KMS-11 (cell line): ENCODE results near the gene HOXD8.

ENCODE experiments used
- H2AFZ ChIP-seq: fragments of 200-600 bp; sonication (generic); 2 replicates; pipeline ENCODE4 v1.6.1; 2016; ENCODE audit warnings: antibody characterized with exemption, mixed run types, low read depth
- H3K27ac ChIP-seq: fragments of 200-600 bp; sonication (generic); 2 replicates; pipeline ENCODE4 v1.6.1; 2016; ENCODE audit warnings: mild to moderate bottlenecking, mixed run types
- H3K27me3 ChIP-seq: fragments of 200-600 bp; sonication (generic); 2 replicates; pipeline ENCODE4 v1.6.1; 2017; ENCODE audit warnings: mild to moderate bottlenecking, low read depth, mixed run types, moderate library complexity; ENCODE audit not compliant: insufficient read depth
- H3K36me3 ChIP-seq: fragments of 200-600 bp; sonication (generic); 2 replicates; pipeline ENCODE4 v1.6.1; 2017; ENCODE audit warnings: mild to moderate bottlenecking, mixed run types; ENCODE audit not compliant: insufficient read depth
- H3K4me1 ChIP-seq: fragments of 200-600 bp; sonication (generic); 2 replicates; pipeline ENCODE4 v1.6.1; 2016; ENCODE audit warnings: mild to moderate bottlenecking, low read depth, mixed run types; ENCODE audit not compliant: poor library complexity, severe bottlenecking
- H3K4me2 ChIP-seq: fragments of 200-600 bp; sonication (generic); 2 replicates; pipeline ENCODE4 v1.7.0; 2016; ENCODE audit warnings: mild to moderate bottlenecking, mixed run types
- H3K4me3 ChIP-seq: fragments of 200-600 bp; sonication (generic); IDR thresholded peaks from 2 replicates; pipeline ENCODE4 v1.6.1; 2017; ENCODE audit warnings: low read depth, low read length, mixed read lengths; ENCODE audit not compliant: insufficient read depth
- H3K79me2 ChIP-seq: fragments of 200-600 bp; sonication (generic); 2 replicates; pipeline ENCODE4 v1.6.1; 2016; ENCODE audit warnings: low read depth, mixed run types; ENCODE audit not compliant: insufficient read depth
- H3K9ac ChIP-seq: fragments of 200-600 bp; sonication (generic); 2 replicates; pipeline ENCODE4 v1.6.1; 2016; ENCODE audit warnings: mild to moderate bottlenecking, mixed run types
- H4K20me1 ChIP-seq: fragments of 200-600 bp; sonication (generic); 2 replicates; pipeline ENCODE4 v1.6.1; 2016; ENCODE audit warnings: mild to moderate bottlenecking, mixed run types; ENCODE audit not compliant: insufficient read depth
- CTCF ChIP-seq: fragments of 200-600 bp; sonication (generic); conservative IDR thresholded peaks from 2 replicates; pipeline ENCODE4 v1.6.1; 2017; ENCODE audit warnings: low read depth, mild to moderate bottlenecking, antibody characterized with exemption, low read length, moderate library complexity, mixed read lengths

HOXD8 gene

DNA sequence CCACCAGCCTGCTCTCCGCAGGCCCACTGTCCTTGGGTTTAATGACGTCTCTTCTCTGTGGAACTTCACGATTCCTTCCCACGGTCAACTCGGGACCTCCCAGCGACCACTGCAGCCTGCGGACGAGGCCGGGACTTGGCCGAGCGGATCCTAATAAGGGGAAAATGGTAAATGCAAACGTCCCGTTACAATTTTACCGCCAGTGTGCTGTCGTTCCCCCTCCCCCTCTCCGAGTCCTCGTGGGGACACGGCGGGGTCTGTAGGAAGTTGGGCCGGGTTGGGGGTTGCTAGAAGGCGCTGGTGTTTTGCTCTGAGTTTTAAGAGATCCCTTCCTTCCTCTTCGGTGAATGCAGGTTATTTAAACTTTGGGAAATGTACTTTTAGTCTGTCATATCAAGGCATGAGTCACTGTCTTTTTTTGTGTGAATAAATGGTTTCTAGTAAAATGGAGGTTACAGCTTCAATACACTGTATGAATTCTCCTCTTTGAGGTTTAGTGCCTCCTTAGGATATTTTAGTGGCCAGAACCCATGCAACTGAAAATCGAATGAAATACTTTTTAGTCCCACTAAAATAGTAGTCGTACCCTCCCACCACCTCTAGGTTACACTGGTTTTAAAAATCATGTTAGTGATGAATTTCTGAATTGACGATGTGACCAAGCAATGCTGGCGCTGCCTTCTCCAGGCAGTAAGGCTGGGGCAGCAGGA lies 20.2 kb upstream of the HOXD8 start:
- Histone ChIP-seq H3K4me3 (no peak overlapping the region), H3K36me3 (no peaks in the 10 kb centered on the region), H3K4me1 (no peaks in the 10 kb centered on the region), H3K27ac (no peak overlapping the region), H3K9ac (no peak overlapping the region), H4K20me1 (no peaks in the 10 kb centered on the region), H3K79me2 (no peaks in the 10 kb centered on the region), H3K27me3 (no peaks in the 10 kb centered on the region), H3K4me2 (no peak overlapping the region), H2AFZ (no peak overlapping the region)
- no peak for TF ChIP-seq CTCF

GRCh38 chr2:176109946-176110345 lies 19.6 kb upstream of the HOXD8 start:
- H3K4me1 ChIP-seq: no peaks in the 10 kb centered on the region
- H3K79me2 ChIP-seq: no peaks in the 10 kb centered on the region
- no peak for TF ChIP-seq CTCF
- no peak overlapping the region for H2AFZ ChIP-seq
- H3K4me2 ChIP-seq: no peak overlapping the region
- no peaks in the 10 kb centered on the region for H4K20me1 ChIP-seq
- no peak overlapping the region for H3K4me3 ChIP-seq
- H3K36me3 ChIP-seq: no peaks in the 10 kb centered on the region
- H3K9ac ChIP-seq: no peak overlapping the region
- no peaks in the 10 kb centered on the region for H3K27me3 ChIP-seq
- H3K27ac ChIP-seq: no peak overlapping the region

GRCh38 chr2:176110415-176111308 lies 18.8 kb upstream of the HOXD8 start:
- Histone ChIP-seq H2AFZ (no peak overlapping the region), H3K9ac (no peak overlapping the region), H3K36me3 (no peaks in the 10 kb centered on the region), H3K4me3 (no peak overlapping the region), H3K79me2 (no peaks in the 10 kb centered on the region), H3K4me2 (no peak overlapping the region), H4K20me1 (no peaks in the 10 kb centered on the region), H3K27me3 (no peaks in the 10 kb centered on the region), H3K4me1 (no peaks in the 10 kb centered on the region), H3K27ac (no peak overlapping the region)
- TF ChIP-seq CTCF: no peak

DNA sequence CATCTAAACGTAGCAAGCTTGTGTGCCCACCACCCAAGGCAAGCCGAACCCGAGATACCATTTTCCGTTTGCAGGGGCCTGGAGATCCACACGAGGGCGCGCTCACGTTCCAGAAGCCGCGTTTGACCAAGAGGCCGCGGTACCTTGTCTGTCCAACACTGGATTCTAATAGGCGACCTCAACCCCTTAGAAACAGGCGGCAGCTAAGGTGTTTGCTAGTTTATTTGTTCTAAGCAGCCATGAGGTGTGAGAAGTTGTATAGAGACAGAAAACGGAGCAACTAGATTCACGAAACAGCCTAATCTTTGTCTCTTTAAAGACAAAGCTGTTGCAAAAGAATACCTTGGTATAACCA lies 18.2 kb upstream of the HOXD8 start:
- TF ChIP-seq CTCF: peak; percentile 68
- Histone ChIP-seq H3K4me1 (no peaks in the 10 kb centered on the region), H2AFZ (no peak overlapping the region), H3K27ac (no peak overlapping the region), H3K4me2 (no peak overlapping the region), H3K27me3 (no peaks in the 10 kb centered on the region), H3K79me2 (no peaks in the 10 kb centered on the region), H3K36me3 (no peaks in the 10 kb centered on the region), H3K4me3 (no peak overlapping the region), H3K9ac (no peak overlapping the region), H4K20me1 (no peaks in the 10 kb centered on the region)
